Hepatocyte (in vitro differentiated cells): ENCODE measurements around the gene SOD2. TPM values are rescaled to one million over a fixed set of nuclear protein-coding genes. Genes with fewer than 3 reads are reported as not detected.
"Not testable (repeated sequence)": the region's sequence is repeated elsewhere in the genome, so short reads cannot be mapped to it uniquely, and the experiment has no call there.

Experiments
- DNase-seq: peaks from one replicate; pipeline ENCODE4 v3.0.0-alpha.2; 2016; ENCODE audit warnings: low spot score
- H2AFZ ChIP-seq: fragments of 200-600 bp; sonication (generic); 2 replicates; pipeline ENCODE4 v1.6.0; 2016; ENCODE audit warnings: antibody characterized with exemption, mild to moderate bottlenecking
- H3K27ac ChIP-seq: fragments of 200-600 bp; sonication (generic); 2 replicates; pipeline ENCODE4 v1.5.1; 2016; ENCODE audit warnings: mild to moderate bottlenecking
- H3K27me3 ChIP-seq: fragments of 200-600 bp; sonication (generic); 2 replicates; pipeline ENCODE4 v1.6.1; 2016
- H3K36me3 ChIP-seq: fragments of 200-600 bp; sonication (generic); replicated peaks from 2 replicates; pipeline ENCODE4 v1.5.1; 2016; ENCODE audit warnings: low read depth; ENCODE audit not compliant: insufficient read depth
- H3K4me1 ChIP-seq: fragments of 200-600 bp; sonication (generic); 2 replicates; pipeline ENCODE4 v1.5.1; 2016; ENCODE audit warnings: mild to moderate bottlenecking, moderate library complexity; ENCODE audit not compliant: insufficient read depth
- H3K4me2 ChIP-seq: fragments of 200-600 bp; sonication (generic); 2 replicates; pipeline ENCODE4 v1.6.0; 2016
- H3K4me3 ChIP-seq: fragments of 200-600 bp; sonication (generic); 2 replicates; pipeline ENCODE4 v1.5.1; 2016; ENCODE audit warnings: mild to moderate bottlenecking
- H3K79me2 ChIP-seq: fragments of 200-600 bp; sonication (generic); 2 replicates; pipeline ENCODE4 v1.6.0; 2017; ENCODE audit warnings: mild to moderate bottlenecking
- H3K9me2 ChIP-seq: fragments of 200-600 bp; sonication (generic); replicated peaks from 2 replicates; pipeline ENCODE4 v1.6.0; 2017; ENCODE audit warnings: mild to moderate bottlenecking; ENCODE audit not compliant: insufficient read depth
- H3K9me3 ChIP-seq: fragments of 200-600 bp; sonication (generic); 2 replicates; pipeline ENCODE4 v1.5.1; 2016; ENCODE audit warnings: low read depth, mild to moderate bottlenecking
- H4K20me1 ChIP-seq: fragments of 200-600 bp; sonication (generic); 2 replicates; pipeline ENCODE4 v1.6.0; 2016; ENCODE audit warnings: mild to moderate bottlenecking; ENCODE audit not compliant: insufficient read depth, poor library complexity, severe bottlenecking
- CTCF ChIP-seq: fragments of 200-600 bp; sonication (generic); IDR thresholded peaks from 2 replicates; pipeline ENCODE4 v1.5.1; 2016; ENCODE audit warnings: antibody characterized with exemption, mild to moderate bottlenecking; ENCODE audit not compliant: poor library complexity
- EZH2 ChIP-seq: fragments of 200-600 bp; sonication (generic); IDR thresholded peaks from 2 replicates; pipeline ENCODE4 v1.6.1; 2016; ENCODE audit warnings: antibody characterized with exemption, mild to moderate bottlenecking, borderline replicate concordance
- EZH2phosphoT487 ChIP-seq: fragments of 200-600 bp; sonication (generic); IDR thresholded peaks from one replicate; pipeline ENCODE4 v1.6.1; 2018; ENCODE audit warnings: antibody characterized with exemption, mild to moderate bottlenecking, low read depth, moderate library complexity; ENCODE audit not compliant: unreplicated experiment, severe bottlenecking
- WGBS: methylation state at CpG from one replicate; pipeline ENCODE4 v1.1.6; 2016; ENCODE audit warnings: low lambda C conversion rate; ENCODE audit errors: missing lambda C conversion rate; 5-methylcytosine and 5-hydroxymethylcytosine counted together
- polyA plus RNA-seq: library from polyadenylated mRNA; unstranded; fragments of >200 nt; fragmentation: Nextera tagmentation; extraction: Ambion mirVana; gene quantifications from 2 replicates; pipeline ENCODE4 v1.2.1, GENCODE V29; 2016
- total RNA-seq: library from RNA; depleted of rRNA; stranded (reverse); fragments of >200 nt; gene quantifications from 2 replicates; pipeline ENCODE4 v1.2.3, GENCODE V29; 2014

The SOD2 gene
- total and polyA plus RNA-seq, 2 experiments from 2014 or later = 138 to 264 TPM

- no peak overlapping the region for H3K4me3 ChIP-seq
- no peaks in the 10 kb centered on the region for H3K36me3 ChIP-seq
- H3K4me2 ChIP-seq = no peak overlapping the region
- no peak overlapping the region for H3K27ac ChIP-seq
- peaks cover 7% of the 10 kb centered on the region for H3K4me1 ChIP-seq
- DNase-seq = no peak
- H4K20me1 ChIP-seq = peaks cover 3% of the 10 kb centered on the region
- TF ChIP-seq EZH2phosphoT487 = no peak
- TF ChIP-seq EZH2 = no peak
- TF ChIP-seq CTCF = no peak
- 95% methylated on average over 2 of the region's 2 CpGs for WGBS
- no peaks in the 10 kb centered on the region for H3K9me2 ChIP-seq
- H3K27me3 ChIP-seq = no peaks in the 10 kb centered on the region
- H3K79me2 ChIP-seq = peaks cover 61% of the 10 kb centered on the region
- H3K9me3 ChIP-seq = no peaks in the 10 kb centered on the region
- H2AFZ ChIP-seq = no peak overlapping the region
These were observed 30.2 kb upstream of the SOD2 start for GRCh38 chr6:159723259-159723658.

GRCh38 chr6:159722655-159723054, 29.6 kb upstream of the SOD2 start:
- Histone ChIP-seq H3K4me3 (no peak overlapping the region), H3K4me2 (no peak overlapping the region), H3K79me2 (peaks cover 60% of the 10 kb centered on the region), H3K27ac (no peak overlapping the region), H3K27me3 (no peaks in the 10 kb centered on the region), H3K4me1 (peaks cover 7% of the 10 kb centered on the region), H3K9me3 (no peaks in the 10 kb centered on the region), H2AFZ (no peak overlapping the region), H3K9me2 (no peaks in the 10 kb centered on the region), H3K36me3 (no peaks in the 10 kb centered on the region), H4K20me1 (no peaks in the 10 kb centered on the region)
- no peak for TF ChIP-seq EZH2phosphoT487
- no peak for TF ChIP-seq EZH2
- TF ChIP-seq CTCF = no peak
- no peak for DNase-seq

GRCh38 chr6:159721981-159722380, 28.9 kb upstream of the SOD2 start:
- not testable (repeated sequence) for H3K9me3 ChIP-seq, H3K4me1 ChIP-seq, H3K27me3 ChIP-seq, H3K9me2 ChIP-seq, H4K20me1 ChIP-seq, H3K36me3 ChIP-seq, H3K4me2 ChIP-seq, DNase-seq, H3K4me3 ChIP-seq, H2AFZ ChIP-seq, H3K27ac ChIP-seq
- WGBS = 99% methylated on average over 3 of the region's 3 CpGs
- H3K79me2 ChIP-seq = peaks cover 60% of the 10 kb centered on the region

- Histone ChIP-seq H3K36me3 (no peaks in the 10 kb centered on the region), H3K27me3 (no peaks in the 10 kb centered on the region), H3K4me3 (no peak overlapping the region), H3K9me3 (no peaks in the 10 kb centered on the region), H3K79me2 (peaks cover 53% of the 10 kb centered on the region), H3K4me1 (peaks cover 3% of the 10 kb centered on the region), H3K9me2 (no peaks in the 10 kb centered on the region), H3K27ac (no peak overlapping the region), H3K4me2 (no peak overlapping the region), H2AFZ (no peak overlapping the region), H4K20me1 (no peaks in the 10 kb centered on the region)
- 70% methylated on average over 7 of the region's 7 CpGs for WGBS
- TF ChIP-seq CTCF (peak; percentile 49), EZH2 (no peak), EZH2phosphoT487 (no peak)
- DNase-seq = peak; percentile 67
These were observed 27.7 kb upstream of the SOD2 start for GRCh38 chr6:159720708-159721107.
